Stomach (tissue), 9 donors: ENCODE results near the gene VIT. TPM values are rescaled to one million over a fixed set of nuclear protein-coding genes. Genes with fewer than 3 reads are reported as not detected.
"Not testable (repeated sequence)": the region's sequence is repeated elsewhere in the genome, so short reads cannot be mapped to it uniquely, and the experiment has no call there.

ENCODE experiments used
- DNase-seq, 2 donors: peaks; one replicate each; pipeline versions ENCODE4 v3.0.0 to v3.0.0-alpha.2; 2013 to 2019
- H3K27ac ChIP-seq, 5 donors: fragments of 200-600 bp in 4 of 5; sonication (generic) in 4 of 5; one replicate each; pipeline ENCODE4 v1.5.1; 2013 to 2019; ENCODE audit warnings: mild to moderate bottlenecking in 1 of 5, moderate library complexity in 1 of 5
- H3K27me3 ChIP-seq, 3 donors: fragments of 200-600 bp; sonication (generic); one replicate each; pipeline ENCODE4 v1.5.1; 2017 to 2019; ENCODE audit warnings: mixed run types in 1 of 3
- H3K36me3 ChIP-seq, 4 donors: fragments of 200-600 bp; sonication (generic); 1 replicate in 3 of 4; 2 replicates in 1 of 4; pipeline ENCODE4 v1.5.1; 2016 to 2019
- H3K4me1 ChIP-seq, 4 donors: fragments of 200-600 bp; sonication (generic); one replicate each; pipeline ENCODE4 v1.5.1; 2016 to 2019
- H3K4me3 ChIP-seq, 4 donors: fragments of 200-600 bp; sonication (generic) in 3 of 4; one replicate each; pipeline ENCODE4 v1.5.1; 2016 to 2019; ENCODE audit warnings: mild to moderate bottlenecking in 1 of 4
- H3K9me3 ChIP-seq, 4 donors: fragments of 200-600 bp; sonication (generic); one replicate each; pipeline ENCODE4 v1.5.1; 2016 to 2019
- EP300 ChIP-seq: sonication (generic); formaldehyde crosslinking; IDR thresholded peaks from one replicate; pipeline ENCODE4 v1.6.1; 2017; ENCODE audit warnings: antibody characterized with exemption
- POLR2A ChIP-seq, 4 donors: fragments of 450-650 bp; IDR thresholded peaks; one replicate each; pipeline ENCODE4 v1.6.1; 2016; ENCODE audit warnings: antibody characterized with exemption in 4 of 4, control low read depth in 2 of 4, mild to moderate bottlenecking in 1 of 4, moderate library complexity in 1 of 4
- POLR2AphosphoS5 ChIP-seq, 3 donors: sonication (generic); formaldehyde crosslinking; IDR thresholded peaks; one replicate each; pipeline ENCODE4 v1.6.1; 2016; ENCODE audit warnings: antibody characterized with exemption in 3 of 3
- WGBS, 5 donors: extraction: QIAGEN DNeasy Blood & Tissue Kit in 3 of 5; methylation state at CpG; one replicate each; pipeline versions ENCODE4 v1.1.5 to v1.1.7; 2013 to 2018; 5-methylcytosine and 5-hydroxymethylcytosine counted together
- intact Hi-C: fragments of 100-400 bp; cut with DNase I; formaldehyde crosslinking; loops from one replicate; pipeline ENCODE4 v1.15.1; 2023; ENCODE audit warnings: low total_unique reads
- polyA plus RNA-seq, 3 donors: library from polyadenylated mRNA; stranded (reverse); fragments of 200-250 nt; gene quantifications; one replicate each; pipeline ENCODE4 v1.2.3, GENCODE V29; 2013
- total RNA-seq, 5 donors: library from RNA; depleted of rRNA; stranded (reverse); fragments of >200 nt; gene quantifications; one replicate each; pipeline versions ENCODE4 v1.1.0 to v1.2.3, GENCODE V29; 2014 to 2016
- TF ChIP-seq, protein P1 (sequence below), 7 experiments: fragments of 450-650 bp in 4 of 7; fragments of 200-600 bp in 3 of 7; sonication (generic) in 3 of 7; IDR thresholded peaks; one replicate each; pipeline ENCODE4 v1.5.1; 2016 to 2019; ENCODE audit warnings: antibody characterized with exemption in 7 of 7, control low read depth in 2 of 7, mild to moderate bottlenecking in 1 of 7
- donor health status: healthy with polysubstance abuse.
- donor health status: Bipolar disorder and iron deficiency.
- donor health status: healthy.

VIT gene
- total and polyA plus RNA-seq, 8 donors: 0.12 to 9.1 (median 2.0) TPM; not detected in 2

DNA sequence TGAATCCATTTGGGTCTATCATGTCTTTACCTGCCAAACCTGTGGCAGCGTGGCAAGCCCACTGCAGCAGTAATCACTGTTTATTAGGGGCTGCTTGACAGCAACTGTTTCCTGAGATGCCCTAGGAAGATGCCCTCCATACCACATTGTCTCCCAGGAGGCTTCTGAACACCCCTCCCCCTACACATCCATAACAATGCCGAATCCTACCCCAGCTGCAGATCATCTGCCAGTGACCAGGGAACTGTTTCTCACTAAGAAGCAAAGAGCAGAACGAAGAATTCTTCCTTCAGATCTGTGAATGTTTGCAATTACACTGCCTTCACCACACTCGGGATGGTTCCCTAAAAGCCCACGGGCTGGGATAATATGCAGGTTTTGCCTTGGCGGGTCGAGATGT is 127.8 kb downstream of the VIT start:
- intact Hi-C loops: no loop called here
- WGBS, 5 donors: 74 to 82% (median 77%) methylated on average over 7 of the region's 7 CpGs
- peaks cover 0 to 14% (median 0%) of the 10 kb centered on the region in 4 donors for H3K4me1 ChIP-seq
- H3K27ac ChIP-seq: no peak overlapping the region
- no peaks in the 10 kb centered on the region for H3K36me3 ChIP-seq
- no peaks in the 10 kb centered on the region for H3K9me3 ChIP-seq
- H3K27me3 ChIP-seq: peaks cover 0 to 6% (median 0%) of the 10 kb centered on the region in 3 donors
- no peak for DNase-seq
- TF ChIP-seq EP300: no peak
- no peak for TF ChIP-seq POLR2AphosphoS5 (IDR thresholded peaks at IDR 0.05)
- no peak for TF ChIP-seq POLR2A (IDR thresholded peaks at IDR 0.05)
- TF ChIP-seq, protein P1, sequence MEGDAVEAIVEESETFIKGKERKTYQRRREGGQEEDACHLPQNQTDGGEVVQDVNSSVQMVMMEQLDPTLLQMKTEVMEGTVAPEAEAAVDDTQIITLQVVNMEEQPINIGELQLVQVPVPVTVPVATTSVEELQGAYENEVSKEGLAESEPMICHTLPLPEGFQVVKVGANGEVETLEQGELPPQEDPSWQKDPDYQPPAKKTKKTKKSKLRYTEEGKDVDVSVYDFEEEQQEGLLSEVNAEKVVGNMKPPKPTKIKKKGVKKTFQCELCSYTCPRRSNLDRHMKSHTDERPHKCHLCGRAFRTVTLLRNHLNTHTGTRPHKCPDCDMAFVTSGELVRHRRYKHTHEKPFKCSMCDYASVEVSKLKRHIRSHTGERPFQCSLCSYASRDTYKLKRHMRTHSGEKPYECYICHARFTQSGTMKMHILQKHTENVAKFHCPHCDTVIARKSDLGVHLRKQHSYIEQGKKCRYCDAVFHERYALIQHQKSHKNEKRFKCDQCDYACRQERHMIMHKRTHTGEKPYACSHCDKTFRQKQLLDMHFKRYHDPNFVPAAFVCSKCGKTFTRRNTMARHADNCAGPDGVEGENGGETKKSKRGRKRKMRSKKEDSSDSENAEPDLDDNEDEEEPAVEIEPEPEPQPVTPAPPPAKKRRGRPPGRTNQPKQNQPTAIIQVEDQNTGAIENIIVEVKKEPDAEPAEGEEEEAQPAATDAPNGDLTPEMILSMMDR (IDR thresholded peaks at IDR 0.05): no peak
- H3K4me3 ChIP-seq: no peak overlapping the region

DNA sequence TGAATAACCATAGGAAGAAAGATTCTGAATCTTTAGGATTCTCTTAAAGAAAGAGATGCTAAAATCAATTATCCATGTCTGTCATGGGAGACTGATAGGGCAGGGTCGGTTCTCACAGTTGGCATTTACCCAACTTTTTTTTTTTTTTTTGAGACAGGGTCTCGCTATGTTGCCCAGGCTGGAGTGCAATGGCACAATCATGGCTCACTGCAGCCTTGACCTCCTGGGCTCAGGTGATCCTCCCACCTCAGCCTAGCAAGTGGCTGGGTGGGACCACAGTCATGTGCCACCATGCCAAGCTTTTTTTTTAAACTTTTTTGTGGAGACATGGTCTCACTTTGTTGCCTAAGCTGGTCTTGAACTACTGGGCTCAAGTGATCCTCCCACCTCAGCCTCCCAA is 128.2 kb downstream of the VIT start:
- H3K36me3 ChIP-seq, H3K9me3 ChIP-seq, H3K27ac ChIP-seq, intact Hi-C loops, H3K27me3 ChIP-seq, DNase-seq, H3K4me3 ChIP-seq: not testable (repeated sequence)
- H3K4me1 ChIP-seq: peaks cover 0 to 10% (median 0%) of the 10 kb centered on the region in 4 donors
- WGBS, 5 donors: 71 to 84% (median 79%) methylated on average over 2 of the region's 2 CpGs

DNA sequence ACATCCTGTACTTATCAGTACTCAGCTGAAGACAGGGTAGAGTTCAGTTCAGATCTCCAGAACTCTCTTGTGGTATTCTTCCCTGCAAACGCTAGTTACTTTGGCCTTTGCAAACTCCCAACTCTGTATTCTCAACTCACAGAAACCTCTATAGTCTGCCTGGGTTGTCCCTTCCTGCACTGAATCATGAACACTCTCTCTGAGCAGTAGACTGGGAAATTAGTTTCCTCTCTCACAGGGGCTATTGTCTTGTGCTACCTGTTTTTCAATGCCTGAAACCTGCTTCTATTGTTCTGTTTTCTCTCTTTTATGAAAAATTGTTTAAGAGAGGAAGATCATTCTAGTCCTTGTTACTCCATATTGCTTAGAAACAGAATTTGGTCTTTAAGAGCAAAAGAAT is 134.7 kb downstream of the VIT start:
- no peaks in the 10 kb centered on the region for H3K4me1 ChIP-seq
- H3K9me3 ChIP-seq: peaks cover 0 to 7% (median 0%) of the 10 kb centered on the region in 4 donors
- no peak for DNase-seq
- no peak overlapping the region for H3K27ac ChIP-seq
- no peak overlapping the region for H3K4me3 ChIP-seq
- no peaks in the 10 kb centered on the region for H3K27me3 ChIP-seq
- 43 to 85% (median 52%) methylated on average over 1 of the region's 1 CpG for WGBS, 5 donors
- intact Hi-C loops: no loop called here
- TF ChIP-seq, protein P1 (IDR thresholded peaks at IDR 0.05): no peak
- TF ChIP-seq POLR2AphosphoS5 (IDR thresholded peaks at IDR 0.05): no peak
- TF ChIP-seq EP300: no peak
- no peak for TF ChIP-seq POLR2A (IDR thresholded peaks at IDR 0.05)
- no peaks in the 10 kb centered on the region for H3K36me3 ChIP-seq

DNA sequence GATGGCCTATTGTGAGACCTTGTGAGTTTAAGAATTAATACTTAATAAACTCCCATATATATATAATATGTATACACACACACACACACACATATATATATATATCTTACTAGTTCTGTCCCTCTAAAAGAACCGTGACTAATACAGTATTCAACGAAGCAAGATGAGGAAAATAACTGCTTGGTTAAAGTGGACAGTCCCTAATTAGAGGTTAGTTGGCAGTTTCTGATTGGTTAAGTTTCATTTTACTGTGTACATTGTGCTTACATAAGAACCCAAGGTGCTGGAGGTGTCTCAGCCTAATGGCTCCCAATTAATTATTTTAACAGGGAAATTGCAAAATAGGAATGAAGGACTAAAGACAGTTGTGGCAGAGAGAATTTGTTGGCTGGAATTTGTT is 137.7 kb downstream of the VIT start:
- H3K9me3 ChIP-seq: peaks cover 0 to 7% (median 0%) of the 10 kb centered on the region in 4 donors
- TF ChIP-seq EP300: no peak
- TF ChIP-seq POLR2A (IDR thresholded peaks at IDR 0.05): no peak
- TF ChIP-seq, protein P1 (IDR thresholded peaks at IDR 0.05): no peak
- TF ChIP-seq POLR2AphosphoS5 (IDR thresholded peaks at IDR 0.05): no peak
- intact Hi-C loops: no loop called here
- no peak overlapping the region for H3K27ac ChIP-seq
- no peak overlapping the region for H3K4me3 ChIP-seq
- 81 to 96% (median 90%) methylated on average over 2 of the region's 2 CpGs for WGBS, 5 donors
- no peaks in the 10 kb centered on the region for H3K27me3 ChIP-seq
- H3K4me1 ChIP-seq: no peaks in the 10 kb centered on the region
- H3K36me3 ChIP-seq: no peaks in the 10 kb centered on the region
- no peak for DNase-seq

DNA sequence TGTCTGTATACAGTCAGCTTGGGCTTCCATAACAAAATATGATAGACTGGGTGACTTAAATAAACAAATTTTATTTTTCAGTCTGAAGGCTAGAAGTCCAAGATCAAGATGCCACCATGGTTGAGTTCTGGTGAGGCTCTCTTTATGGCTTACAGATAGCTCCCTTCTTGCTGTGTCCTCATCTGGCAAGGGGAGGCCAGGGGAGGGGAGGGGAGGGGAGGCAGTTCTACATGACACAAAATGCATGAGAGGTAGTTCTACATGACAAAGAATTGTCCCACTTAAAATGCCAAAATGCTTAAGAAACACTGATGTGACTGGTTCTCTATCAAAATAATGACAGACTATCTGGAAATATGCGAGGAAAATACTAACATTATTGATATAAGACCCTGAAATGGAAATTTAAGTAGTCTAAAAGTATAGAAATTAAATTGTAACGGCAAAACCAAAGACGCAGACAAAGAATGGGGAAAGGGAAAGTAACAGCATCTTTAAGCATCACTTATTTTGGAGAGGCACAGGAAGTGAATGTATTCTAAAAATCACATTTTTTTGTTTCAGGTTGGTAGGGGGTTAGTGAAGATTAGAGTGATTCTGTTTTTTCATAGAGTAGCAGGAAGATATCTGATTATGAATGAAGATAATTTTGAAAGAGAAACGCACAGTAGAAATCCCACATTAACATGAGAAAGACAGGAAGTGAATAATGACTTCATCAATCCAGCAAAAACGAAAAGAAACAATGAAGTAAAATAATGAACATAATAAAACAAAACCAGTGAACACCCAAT is 138.4 kb downstream of the VIT start:
- Histone ChIP-seq H3K27me3 (no peaks in the 10 kb centered on the region), H3K36me3 (no peaks in the 10 kb centered on the region), H3K4me1 (no peaks in the 10 kb centered on the region), H3K27ac (no peak overlapping the region), H3K4me3 (no peak overlapping the region), H3K9me3 (peaks cover 0 to 7% (median 0%) of the 10 kb centered on the region in 4 donors)
- intact Hi-C loops: no loop called here
- no peak for DNase-seq
- no peak for TF ChIP-seq POLR2AphosphoS5 (IDR thresholded peaks at IDR 0.05)
- no peak for TF ChIP-seq POLR2A (IDR thresholded peaks at IDR 0.05)
- TF ChIP-seq, protein P1 (IDR thresholded peaks at IDR 0.05): no peak
- no peak for TF ChIP-seq EP300
- 41 to 49% (median 44%) methylated on average over 5 of the region's 5 CpGs for WGBS, 5 donors
